IPS-11a (cell line): ENCODE results near the gene SEPTIN12.
"Not testable (repeated sequence)": the region's sequence is repeated elsewhere in the genome, so short reads cannot be mapped to it uniquely, and the experiment has no call there.

Experiments
- H3K4me3 ChIP-seq: one replicate; pipeline ENCODE4 v1.5.1; 2013; ENCODE audit warnings: low read depth, low read length, control low read depth

Gene SEPTIN12

GRCh38 chr16:4785758-4786433 is 2.2 kb downstream of the SEPTIN12 start:
- H3K4me3 ChIP-seq = no peak overlapping the region

DNA sequence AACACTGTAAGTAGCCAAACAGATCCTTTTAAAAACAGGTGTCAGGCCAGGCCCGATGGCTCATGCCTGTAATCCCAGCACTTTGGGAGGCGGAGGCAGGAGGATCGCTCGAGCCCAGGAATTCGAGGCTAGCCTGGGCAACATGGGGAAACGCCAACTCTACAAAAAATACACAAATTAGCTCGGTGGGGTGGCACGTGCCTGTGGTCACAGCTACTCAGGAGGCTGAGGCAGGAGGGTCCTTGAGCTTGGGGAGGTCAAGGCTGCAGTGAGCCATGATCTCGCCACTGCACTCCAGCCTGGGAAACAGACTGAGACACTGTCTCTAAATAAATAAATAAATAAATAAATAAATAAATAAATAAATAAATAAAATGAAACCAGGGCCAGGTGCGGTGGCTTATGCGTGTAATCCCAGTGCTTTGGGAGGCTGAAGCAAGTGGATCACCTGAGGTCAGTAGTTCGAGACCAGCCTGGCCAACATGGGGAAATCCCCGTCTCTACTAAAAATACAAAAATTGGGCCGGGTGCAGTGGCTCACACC is 3.6 kb downstream of the SEPTIN12 start:
- not testable (repeated sequence) for H3K4me3 ChIP-seq

GRCh38 chr16:4783951-4784336 is 4.2 kb downstream of the SEPTIN12 start:
- H3K4me3 ChIP-seq = no peak overlapping the region

DNA sequence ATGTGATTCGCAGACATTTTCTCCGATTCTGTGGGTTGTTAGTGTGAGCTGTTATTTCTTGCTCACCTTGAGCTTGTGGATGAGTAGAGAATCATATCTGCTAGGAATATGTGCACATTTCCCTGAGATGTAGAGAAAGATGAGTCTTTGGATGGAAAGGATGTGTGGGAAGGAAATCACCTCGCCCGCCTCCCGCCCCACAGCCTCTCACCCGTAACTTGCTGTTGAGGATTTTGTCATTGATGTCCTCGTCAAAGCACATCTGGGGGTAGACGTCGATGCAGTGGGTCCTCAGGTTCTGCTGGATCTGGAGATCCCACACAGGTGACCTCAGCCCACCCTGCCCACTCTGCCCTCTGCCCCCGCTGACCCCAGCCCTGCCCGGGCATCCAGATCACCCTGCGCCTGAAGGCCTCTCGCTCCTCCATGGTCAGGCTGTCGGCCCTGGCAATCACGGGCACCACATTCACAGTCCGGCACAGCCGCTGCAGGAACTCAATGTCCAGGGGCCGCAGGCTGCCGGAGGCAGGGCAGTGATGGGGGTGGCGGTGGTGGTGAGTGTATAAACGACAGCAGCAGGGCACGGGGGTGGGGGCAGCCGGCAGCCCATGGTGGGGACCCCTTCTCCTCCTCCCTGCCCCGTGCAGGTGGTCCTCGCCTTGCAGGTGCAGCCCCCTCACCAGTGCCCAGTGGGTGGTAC is 4.7 kb downstream of the SEPTIN12 start:
- no peak overlapping the region for H3K4me3 ChIP-seq

DNA sequence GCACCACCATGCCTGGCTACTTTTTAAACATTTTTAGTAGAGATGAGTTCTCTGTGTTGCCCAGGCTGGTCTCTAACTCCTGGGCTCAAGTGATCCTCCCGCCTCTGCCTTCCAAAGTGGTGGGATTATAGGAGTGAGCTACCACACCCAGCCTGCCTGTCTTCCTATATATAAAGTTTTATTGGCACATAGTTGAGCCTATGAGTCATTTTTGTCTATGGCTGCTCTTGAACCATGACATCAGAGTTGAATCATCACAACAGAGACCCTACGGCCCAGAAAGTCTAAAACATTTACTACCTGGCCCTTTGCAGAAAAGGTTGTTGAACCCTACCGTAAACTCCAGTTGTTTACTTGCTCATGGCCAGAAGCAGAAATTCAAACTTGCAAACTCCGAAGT is 7.9 kb downstream of the SEPTIN12 start:
- no peak overlapping the region for H3K4me3 ChIP-seq

DNA sequence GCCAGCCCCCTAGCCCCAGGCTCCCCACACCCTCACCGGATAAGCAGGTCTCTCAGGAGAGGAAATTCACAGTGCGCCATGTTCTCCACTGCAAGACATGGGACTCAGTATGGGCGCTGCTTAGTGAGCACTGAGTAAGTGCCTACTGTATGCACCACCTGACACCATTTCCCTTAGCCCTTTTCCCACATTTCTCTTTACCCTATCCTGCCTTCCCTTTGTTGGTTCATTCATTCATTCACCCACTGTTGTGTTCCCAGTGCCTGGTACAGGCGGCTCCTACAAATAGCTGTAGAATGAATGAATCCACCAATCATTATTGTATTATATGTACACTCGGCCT is 10.1 kb downstream of the SEPTIN12 start:
- no peak overlapping the region for H3K4me3 ChIP-seq

GRCh38 chr16:4777339-4778049 is 10.7 kb downstream of the SEPTIN12 start:
- H3K4me3 ChIP-seq = no peak overlapping the region

- no peak overlapping the region for H3K4me3 ChIP-seq
These were observed 11.9 kb downstream of the SEPTIN12 start for GRCh38 chr16:4776141-4776705.

- no peak overlapping the region for H3K4me3 ChIP-seq
These were observed 13.1 kb downstream of the SEPTIN12 start for GRCh38 chr16:4775005-4775404.

DNA sequence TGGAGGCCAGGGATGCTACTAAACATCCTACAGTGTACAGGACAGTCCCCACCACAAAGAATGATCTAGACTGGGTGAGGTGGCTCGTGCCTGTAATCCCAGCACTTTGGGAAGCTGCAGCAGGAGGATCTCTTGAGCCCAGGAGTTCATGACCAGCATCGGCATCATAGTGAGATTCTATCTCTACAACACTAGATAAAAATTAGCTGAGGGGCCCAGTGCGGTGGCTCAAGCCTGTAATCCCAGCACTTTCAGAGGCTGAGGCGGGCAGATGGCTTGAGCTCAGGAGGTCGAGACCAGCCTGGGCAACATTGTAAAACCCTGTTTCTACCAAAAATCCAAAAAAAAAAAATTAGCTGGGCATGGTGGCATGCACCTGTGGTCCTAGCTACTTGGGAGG is 15.8 kb downstream of the SEPTIN12 start:
- no peak overlapping the region for H3K4me3 ChIP-seq

DNA sequence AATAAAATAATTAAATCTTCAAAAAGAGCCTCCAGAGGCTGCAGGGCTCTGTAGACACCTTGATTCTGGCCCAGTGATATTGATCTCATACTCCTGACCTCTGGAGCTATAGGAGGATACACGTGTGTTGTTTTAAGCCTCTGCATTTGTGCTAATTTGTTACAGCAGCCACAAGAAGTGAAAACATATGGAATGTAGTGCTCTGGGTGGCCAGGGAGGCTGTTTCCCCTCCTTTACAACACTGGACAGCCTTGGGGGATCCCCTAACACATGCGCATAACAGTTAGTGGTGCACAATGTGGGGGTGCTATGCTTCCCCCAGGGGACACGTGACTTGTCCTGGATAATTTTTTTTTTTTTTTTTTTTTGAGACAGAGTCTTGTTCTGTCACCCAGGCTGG is 16.5 kb downstream of the SEPTIN12 start:
- H3K4me3 ChIP-seq = no peak overlapping the region

GRCh38 chr16:4769306-4769638 is 18.9 kb downstream of the SEPTIN12 start:
- H3K4me3 ChIP-seq = peak overlapping the region; percentile 41

DNA sequence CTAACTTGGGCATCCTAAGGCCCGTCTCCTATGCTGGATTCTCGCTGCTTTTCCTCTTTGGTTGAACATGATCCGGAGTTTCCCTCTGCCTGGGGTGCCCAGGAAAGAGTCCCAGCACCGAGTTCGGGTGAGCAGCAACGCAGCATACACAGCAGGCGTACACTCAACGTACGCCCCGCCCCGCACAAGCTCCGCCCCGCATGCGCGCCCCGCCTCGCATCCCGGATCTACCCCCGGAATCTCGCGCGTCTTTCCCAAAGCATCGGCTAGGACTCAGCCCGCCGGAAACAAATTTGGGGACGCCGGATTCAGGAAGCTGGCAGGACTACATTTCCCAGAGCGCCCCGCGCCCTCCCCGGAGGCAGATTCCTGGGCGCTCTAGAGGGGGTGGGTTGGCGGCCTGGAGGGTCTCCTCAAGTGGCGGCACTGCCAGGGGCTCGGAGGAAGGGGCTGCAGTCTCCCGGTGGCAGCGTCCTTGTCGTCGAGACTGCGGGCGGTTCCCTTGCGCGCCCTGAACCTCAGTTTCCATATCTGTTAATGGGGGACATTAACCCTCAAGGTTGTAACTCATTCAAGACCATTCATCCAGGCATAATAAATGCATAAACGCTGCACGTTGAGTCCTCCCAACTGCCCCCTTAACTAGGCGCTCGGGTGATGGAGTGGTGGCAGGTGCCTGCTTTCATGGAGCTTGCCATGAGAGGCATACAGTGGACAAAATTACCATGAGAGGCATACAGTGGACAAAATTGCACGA is 19.4 kb downstream of the SEPTIN12 start:
- H3K4me3 ChIP-seq = peak overlapping the region; percentile 41

- H3K4me3 ChIP-seq = peak overlapping the region; percentile 29
These were observed 20.1 kb downstream of the SEPTIN12 start for GRCh38 chr16:4767872-4768548.

DNA sequence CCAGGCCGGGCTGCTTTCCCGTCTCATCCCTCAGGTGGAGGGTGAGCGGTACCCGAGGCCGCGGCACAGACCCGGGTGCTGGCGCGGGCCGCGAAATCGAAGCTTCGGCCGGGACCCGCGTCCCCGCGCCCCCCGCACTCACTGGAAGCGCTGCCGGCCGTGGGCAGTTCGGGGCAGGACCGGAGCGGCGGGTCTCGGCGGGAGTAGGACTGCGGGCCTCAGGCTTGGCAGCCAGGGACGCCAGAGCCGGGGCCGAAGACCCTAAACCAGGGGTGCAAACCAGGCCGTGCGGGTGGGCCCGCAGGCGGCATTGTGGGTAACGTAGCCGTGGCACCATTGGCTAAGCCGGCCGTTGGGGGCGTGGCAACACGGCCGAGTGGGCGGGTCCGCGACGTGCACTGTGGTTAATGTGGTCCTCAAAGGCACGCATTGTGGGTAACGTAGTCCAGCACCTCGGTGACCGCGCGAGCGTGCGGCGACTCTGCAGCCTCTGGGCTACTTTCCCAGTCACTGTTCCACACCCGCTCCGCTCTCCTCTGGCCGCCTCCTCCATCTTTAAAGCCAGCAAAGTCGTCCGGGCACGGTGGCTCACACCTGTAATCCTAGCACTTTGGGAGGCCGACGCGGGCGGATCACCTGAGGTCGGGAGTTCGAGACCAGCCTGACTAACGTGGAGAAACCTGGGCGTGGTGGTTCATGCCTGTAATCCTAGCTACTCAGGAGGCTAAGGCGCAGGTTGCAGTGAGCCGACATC is 21.1 kb downstream of the SEPTIN12 start, which contains the start of gene ZNF500:
Gene ZNF500, minus strand, starts transcription at position 288 of the 754 bp plus-strand sequence. CDS start 1,184 bp downstream, outside the sequence.
- H3K4me3 ChIP-seq = peak within 1 kb of the TSS; percentile 80

DNA sequence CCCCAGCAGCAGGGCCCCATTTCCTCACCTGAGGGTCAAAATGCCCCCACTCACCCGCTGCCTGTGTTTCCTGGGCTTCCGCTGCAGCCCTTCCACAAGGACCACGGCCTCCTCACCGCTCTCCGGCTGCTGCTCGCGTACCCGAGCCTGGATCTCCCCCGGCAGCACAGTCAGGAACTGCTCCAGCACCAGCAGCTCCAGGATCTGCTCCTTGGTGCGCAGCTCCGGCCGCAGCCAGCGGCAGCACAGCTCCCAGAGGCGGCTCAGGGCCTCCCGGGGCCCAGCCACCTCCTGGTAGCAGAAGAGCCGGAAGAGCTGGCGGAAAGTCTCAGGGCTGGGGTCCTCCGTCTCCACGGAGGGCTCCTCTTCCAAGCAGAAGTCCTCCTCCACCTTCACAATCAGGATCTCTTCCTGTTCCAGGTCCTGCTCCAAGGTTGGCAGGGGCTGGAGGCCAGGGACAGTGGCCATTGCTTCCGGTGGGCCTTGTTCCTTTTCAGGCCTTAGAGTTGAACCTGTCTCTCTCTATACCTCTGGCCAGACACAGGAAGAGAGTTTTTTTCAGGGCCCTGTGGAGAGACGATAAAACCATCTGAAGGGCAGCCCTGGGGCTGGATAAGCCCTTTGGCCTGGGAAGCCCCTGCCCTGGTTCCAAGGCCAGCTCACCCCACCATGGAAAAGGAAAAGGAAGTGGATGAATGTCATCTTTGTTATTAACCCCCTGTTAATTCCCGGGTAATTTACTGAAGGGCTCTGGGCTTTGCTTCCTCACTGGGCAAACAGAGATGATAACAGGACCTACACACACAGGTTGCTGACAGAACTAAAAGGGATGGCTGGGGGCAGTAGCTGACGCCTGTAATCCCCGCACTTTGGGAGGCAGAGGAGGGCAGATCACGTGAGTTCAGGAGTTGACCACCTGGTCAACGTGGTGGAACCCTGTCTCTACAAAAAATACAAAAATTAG is 22.4 kb downstream of the SEPTIN12 start:
- peak overlapping the region; percentile 80 for H3K4me3 ChIP-seq

DNA sequence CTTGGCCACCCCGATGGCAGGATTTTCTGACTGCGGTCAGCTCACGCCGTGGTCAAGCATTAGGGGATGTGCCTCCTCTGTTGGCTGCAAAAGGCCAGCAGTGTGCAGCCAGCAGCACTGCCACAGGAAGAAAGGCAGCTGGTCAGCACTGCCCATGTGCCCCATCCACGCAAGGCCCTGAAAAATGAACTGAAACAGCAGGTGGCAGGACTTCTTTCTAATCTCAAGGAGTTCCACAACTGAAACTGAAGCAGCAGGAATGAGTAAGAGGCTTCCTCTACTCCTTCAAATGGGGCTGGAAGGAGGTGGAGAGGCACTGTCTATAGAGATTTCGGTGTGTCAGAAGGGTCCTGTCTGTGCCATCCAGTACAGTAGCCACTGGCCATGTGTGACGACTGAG is 24.4 kb downstream of the SEPTIN12 start:
- no peak overlapping the region for H3K4me3 ChIP-seq

- no peak overlapping the region for H3K4me3 ChIP-seq
These were observed 25.9 kb downstream of the SEPTIN12 start for GRCh38 chr16:4762205-4762604.
